Lung (tissue), 12 donors: ENCODE results near the gene DEPP1. TPM values are rescaled to one million over a fixed set of nuclear protein-coding genes. Genes with fewer than 3 reads are reported as not detected.

Experiments
- ATAC-seq: fragments of 200-7000 bp; cut with Tn5 transposase; one replicate; pipeline ENCODE4 v1.9.1; 2020; ENCODE audit warnings: moderate number of reproducible peaks; ENCODE audit not compliant: insufficient read depth, low FRiP score
- DNase-seq, 3 donors: peaks; one replicate each; pipeline ENCODE4 v3.0.0-alpha.2; 2013 to 2017
- H3K27ac ChIP-seq, 2 donors: one replicate each; pipeline ENCODE4 v1.5.1; 2013; ENCODE audit warnings: mild to moderate bottlenecking in 2 of 2, moderate library complexity in 2 of 2, control low read depth in 1 of 2, inconsistent platforms in 1 of 2, low read depth in 1 of 2, low read length in 1 of 2
- H3K27me3 ChIP-seq, 3 donors: one replicate each; pipeline ENCODE4 v1.5.1; 2013; ENCODE audit warnings: low read length in 2 of 3; ENCODE audit not compliant: control insufficient read depth in 3 of 3, insufficient read depth in 3 of 3
- H3K36me3 ChIP-seq, 4 donors: one replicate each; pipeline ENCODE4 v1.5.1; 2013; ENCODE audit warnings: low read length in 4 of 4, mild to moderate bottlenecking in 1 of 4, moderate library complexity in 1 of 4; ENCODE audit not compliant: control insufficient read depth in 4 of 4, insufficient read depth in 4 of 4
- H3K4me1 ChIP-seq, 5 donors: one replicate each; pipeline ENCODE4 v1.5.1; 2013; ENCODE audit warnings: low read length in 5 of 5, mild to moderate bottlenecking in 2 of 5, moderate library complexity in 1 of 5; ENCODE audit not compliant: control insufficient read depth in 5 of 5, insufficient read depth in 5 of 5
- H3K4me3 ChIP-seq: one replicate; pipeline ENCODE4 v1.5.1; 2013; ENCODE audit warnings: mild to moderate bottlenecking, control low read depth, moderate library complexity
- H3K9ac ChIP-seq, 2 donors: one replicate each; pipeline ENCODE4 v1.5.1; 2013; ENCODE audit warnings: low read length in 2 of 2, control low read depth in 1 of 2; ENCODE audit not compliant: insufficient read depth in 1 of 2
- H3K9me3 ChIP-seq, 4 donors: one replicate each; pipeline ENCODE4 v1.5.1; 2013; ENCODE audit warnings: low read length in 3 of 4, mild to moderate bottlenecking in 1 of 4, moderate library complexity in 1 of 4; ENCODE audit not compliant: control insufficient read depth in 4 of 4, insufficient read depth in 3 of 4
- WGBS, 2 donors: extraction: QIAGEN DNeasy Blood & Tissue Kit; methylation state at CpG; one replicate each; pipeline ENCODE4 v1.1.7; 2013; 5-methylcytosine and 5-hydroxymethylcytosine counted together
- polyA plus RNA-seq, 2 donors: library from polyadenylated mRNA; stranded (reverse); fragments of 200-250 nt; gene quantifications; one replicate each; pipeline ENCODE4 v1.2.1, GENCODE V29; 2013
- total RNA-seq, 2 donors: library from RNA; depleted of rRNA in 1 of 2; stranded (reverse); fragments of >200 nt in 1 of 2; gene quantifications; one replicate each; pipeline ENCODE4 v1.2.1, GENCODE V29; 2014 to 2021
- TF ChIP-seq, protein P1 (sequence below): IDR thresholded peaks from 2 replicates; pipeline ENCODE4 v1.5.1; 2012; ENCODE audit warnings: mild to moderate bottlenecking; ENCODE audit errors: control extremely low read depth, extremely low read depth
- donor health status: control.
- donor health status: control.
- donor health status: Bipolar disorder and iron deficiency.
- donor health status: healthy.
- donor health status: DM: yes; HTN: yes; CAD: no.

The DEPP1 gene
- total and polyA plus RNA-seq, 4 donors = 37.0 to 149 (median 70.1) TPM

DNA sequence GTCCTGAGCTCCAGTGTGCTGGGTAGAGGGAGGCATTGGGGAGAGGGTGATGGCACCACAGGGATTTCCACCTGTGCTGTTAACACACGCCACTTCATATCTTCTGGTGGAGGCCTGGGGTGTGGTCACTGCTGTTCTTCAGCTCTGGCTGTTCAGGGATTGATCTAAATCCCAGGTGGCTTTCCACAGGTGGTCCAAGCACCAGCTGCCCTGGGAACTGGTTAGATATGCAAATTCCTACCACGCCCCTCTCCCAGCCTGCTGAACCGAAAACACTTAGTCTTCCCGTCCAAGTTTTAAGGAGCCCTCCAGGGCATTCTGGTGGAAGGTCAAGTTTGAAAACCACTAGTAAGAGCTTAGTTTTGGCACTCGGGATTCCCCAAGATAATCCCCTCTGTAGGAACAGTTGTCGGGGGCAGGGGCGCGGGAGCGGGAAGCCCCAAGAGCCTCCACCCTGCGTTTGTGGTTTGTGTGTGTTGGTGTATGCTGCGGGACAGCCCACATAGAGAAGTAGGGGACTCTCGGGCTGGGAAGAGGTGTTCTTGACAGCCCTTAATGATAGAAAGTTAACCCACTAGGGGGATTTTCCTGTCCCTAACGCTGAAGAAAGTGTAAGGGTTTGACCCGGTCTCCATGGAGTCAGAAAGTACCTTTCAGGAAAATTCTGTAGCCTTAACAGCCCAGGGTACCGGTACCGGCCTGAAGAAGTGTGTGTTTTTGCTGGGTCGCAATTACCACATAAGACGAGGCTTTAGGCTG, 5.1 kb downstream of the DEPP1 start:
- Histone ChIP-seq H3K9me3 (peaks cover 0 to 2% (median 0%) of the 10 kb centered on the region in 4 donors), H3K9ac (no peak overlapping the region), H3K4me3 (no peak overlapping the region), H3K27me3 (no peaks in the 10 kb centered on the region), H3K36me3 (peaks cover 0 to 25% (median 0%) of the 10 kb centered on the region in 4 donors), H3K27ac (peak overlapping the region; percentile 55 to 84), H3K4me1 (peaks cover 0 to 41% (median 26%) of the 10 kb centered on the region in 5 donors)
- WGBS, 2 donors = 43 to 49% methylated on average over 18 of the region's 18 CpGs
- TF ChIP-seq, protein P1, sequence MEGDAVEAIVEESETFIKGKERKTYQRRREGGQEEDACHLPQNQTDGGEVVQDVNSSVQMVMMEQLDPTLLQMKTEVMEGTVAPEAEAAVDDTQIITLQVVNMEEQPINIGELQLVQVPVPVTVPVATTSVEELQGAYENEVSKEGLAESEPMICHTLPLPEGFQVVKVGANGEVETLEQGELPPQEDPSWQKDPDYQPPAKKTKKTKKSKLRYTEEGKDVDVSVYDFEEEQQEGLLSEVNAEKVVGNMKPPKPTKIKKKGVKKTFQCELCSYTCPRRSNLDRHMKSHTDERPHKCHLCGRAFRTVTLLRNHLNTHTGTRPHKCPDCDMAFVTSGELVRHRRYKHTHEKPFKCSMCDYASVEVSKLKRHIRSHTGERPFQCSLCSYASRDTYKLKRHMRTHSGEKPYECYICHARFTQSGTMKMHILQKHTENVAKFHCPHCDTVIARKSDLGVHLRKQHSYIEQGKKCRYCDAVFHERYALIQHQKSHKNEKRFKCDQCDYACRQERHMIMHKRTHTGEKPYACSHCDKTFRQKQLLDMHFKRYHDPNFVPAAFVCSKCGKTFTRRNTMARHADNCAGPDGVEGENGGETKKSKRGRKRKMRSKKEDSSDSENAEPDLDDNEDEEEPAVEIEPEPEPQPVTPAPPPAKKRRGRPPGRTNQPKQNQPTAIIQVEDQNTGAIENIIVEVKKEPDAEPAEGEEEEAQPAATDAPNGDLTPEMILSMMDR = no peak
- no peak for ATAC-seq
- DNase-seq = no peak

DNA sequence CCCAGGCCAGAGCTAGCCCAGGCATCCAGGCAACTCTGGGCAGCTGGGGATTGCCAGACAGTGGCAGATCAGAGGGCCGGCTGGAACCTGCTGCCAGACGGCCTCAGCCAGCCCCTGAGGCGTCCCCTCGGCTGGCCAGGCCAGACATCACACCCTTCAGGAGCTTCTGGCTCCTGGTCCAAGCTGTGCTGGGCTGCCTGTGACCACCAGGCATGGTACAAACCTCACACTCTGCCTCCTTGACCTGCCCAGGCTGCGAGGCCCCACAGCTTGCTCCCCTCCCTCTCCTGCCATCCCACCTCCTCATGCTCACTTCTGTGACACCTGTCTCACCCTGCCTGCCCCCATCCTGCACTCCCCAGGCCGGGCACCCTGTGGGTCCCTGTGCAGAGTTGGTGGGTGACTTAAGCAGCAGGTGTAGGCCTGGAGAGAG, 5.7 kb downstream of the DEPP1 start:
- Histone ChIP-seq H3K36me3 (peaks cover 0 to 25% (median 0%) of the 10 kb centered on the region in 4 donors), H3K9me3 (peaks cover 0 to 2% (median 0%) of the 10 kb centered on the region in 4 donors), H3K27me3 (no peaks in the 10 kb centered on the region), H3K27ac (no peak overlapping the region), H3K4me3 (no peak overlapping the region), H3K9ac (no peak overlapping the region), H3K4me1 (peaks cover 5 to 36% (median 29%) of the 10 kb centered on the region in 5 donors)
- 86 to 89% methylated on average over 6 of the region's 6 CpGs for WGBS, 2 donors
- DNase-seq (no peak), ATAC-seq (no peak)
- TF ChIP-seq, protein P1 = no peak

DNA sequence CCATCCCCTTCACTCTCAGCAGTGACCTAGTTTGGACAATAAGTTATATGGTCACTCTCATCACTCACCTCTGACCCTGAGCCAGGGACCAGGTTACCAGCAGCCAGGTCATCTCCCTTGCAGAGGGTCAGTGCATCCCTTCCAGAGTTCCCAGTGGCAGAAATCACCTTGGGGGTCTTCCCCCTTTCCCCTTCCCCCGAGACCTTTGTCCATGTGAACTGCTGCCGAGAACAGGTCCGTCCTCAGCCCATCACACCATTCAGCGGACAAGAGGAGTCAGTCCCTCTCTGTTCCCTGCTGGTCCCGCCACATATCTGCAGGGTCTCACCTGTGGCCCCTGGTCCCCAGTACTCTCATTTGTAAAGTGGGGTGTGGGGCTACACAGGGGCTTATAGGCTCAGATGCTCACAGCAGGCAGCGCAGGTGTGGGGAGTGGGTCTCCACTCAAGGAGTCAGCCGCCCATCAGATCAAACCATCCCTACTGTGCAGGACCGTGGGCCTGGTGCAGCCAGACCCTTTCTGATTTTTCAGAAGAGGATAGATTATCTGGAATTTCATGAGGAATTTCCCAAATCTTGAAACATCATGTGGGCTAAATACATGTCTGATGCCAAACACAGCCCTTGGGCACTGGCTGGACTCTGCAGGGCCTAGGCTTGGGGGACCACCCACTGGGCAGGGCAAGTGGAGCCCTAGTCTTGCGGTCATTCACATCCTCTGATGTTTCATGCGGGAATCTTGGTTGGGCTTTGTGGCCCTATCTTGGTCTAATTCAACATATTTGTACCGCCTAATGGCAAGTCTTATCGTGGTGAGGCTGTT, 6.5 kb downstream of the DEPP1 start:
- WGBS, 2 donors = 97% methylated on average over 12 of the region's 12 CpGs
- no peak for ATAC-seq
- Histone ChIP-seq H3K27ac (no peak overlapping the region), H3K9me3 (peaks cover 0 to 2% (median 0%) of the 10 kb centered on the region in 4 donors), H3K27me3 (no peaks in the 10 kb centered on the region), H3K4me3 (no peak overlapping the region), H3K9ac (no peak overlapping the region), H3K4me1 (peaks cover 8 to 36% (median 27%) of the 10 kb centered on the region in 5 donors), H3K36me3 (peaks cover 0 to 23% (median 0%) of the 10 kb centered on the region in 4 donors)
- no peak for DNase-seq
- TF ChIP-seq, protein P1 = no peak
